Gastrocnemius medialis (tissue), 4 donors: ENCODE measurements around the gene NDOR1. TPM values are rescaled to one million over a fixed set of nuclear protein-coding genes. Genes with fewer than 3 reads are reported as not detected.

Source experiments
- ATAC-seq, 2 donors: fragments of 150-250 bp; one replicate each; pipeline ENCODE4 v1.9.1; 2016
- DNase-seq, 2 donors: peaks; one replicate each; pipeline ENCODE4 v3.0.0-alpha.2; 2019
- H3K27ac ChIP-seq, 4 donors: fragments of 200-600 bp; sonication (generic); 1 replicate in 1 of 4; 2 replicates in 3 of 4; pipeline ENCODE4 v1.5.1; 2016 to 2018; ENCODE audit warnings: mild to moderate bottlenecking in 2 of 4, moderate library complexity in 1 of 4
- H3K27me3 ChIP-seq, 3 donors: fragments of 200-600 bp; sonication (generic) in 2 of 3; 1 replicate in 1 of 3; 2 replicates in 2 of 3; pipeline versions ENCODE4 v1.5.1 to v1.6.0; 2016 to 2019; ENCODE audit warnings: mild to moderate bottlenecking in 1 of 3, moderate library complexity in 1 of 3
- H3K36me3 ChIP-seq, 2 donors: fragments of 200-600 bp; sonication (generic) in 1 of 2; one replicate each; pipeline ENCODE4 v1.5.1; 2017 to 2018
- H3K4me1 ChIP-seq, 2 donors: fragments of 200-600 bp; sonication (generic) in 1 of 2; one replicate each; pipeline ENCODE4 v1.5.1; 2016 to 2017; ENCODE audit warnings: mild to moderate bottlenecking in 2 of 2
- H3K4me3 ChIP-seq, 4 donors: fragments of 200-600 bp; sonication (generic) in 3 of 4; 1 replicate in 1 of 4; 2 replicates in 3 of 4; pipeline ENCODE4 v1.5.1; 2016 to 2019; ENCODE audit warnings: mild to moderate bottlenecking in 2 of 4
- H3K9me3 ChIP-seq, 3 donors: fragments of 200-600 bp; sonication (generic) in 2 of 3; 1 replicate in 1 of 3; 2 replicates in 2 of 3; pipeline ENCODE4 v1.5.1; 2016 to 2019
- CTCF ChIP-seq, 5 experiments: fragments of 450-650 bp in 3 of 5; fragments of 200-600 bp in 2 of 5; sonication (generic) in 2 of 5; IDR thresholded peaks in 4 of 5; conservative IDR thresholded peaks in 1 of 5; 1 replicate in 4 of 5; 2 replicates in 1 of 5; pipeline ENCODE4 v1.5.1; 2016 to 2019; ENCODE audit warnings: antibody characterized with exemption in 5 of 5, mild to moderate bottlenecking in 3 of 5, moderate library complexity in 3 of 5
- POLR2A ChIP-seq, 2 donors: fragments of 450-650 bp; IDR thresholded peaks; one replicate each; pipeline ENCODE4 v1.6.1; 2017; ENCODE audit warnings: antibody characterized with exemption in 2 of 2, mild to moderate bottlenecking in 2 of 2, moderate library complexity in 2 of 2
- in situ Hi-C, 4 donors: fragments of 200-750 bp; cut with MboI; loops; one replicate each; pipeline versions ENCODE4 v1.15.0 to v1.8.0; 2017; ENCODE audit warnings: low sequenced_read_pairs in 4 of 4
- intact Hi-C: fragments of 100-400 bp; cut with DNase I; formaldehyde crosslinking; loops from one replicate; pipeline ENCODE4 v1.15.1; 2023; ENCODE audit warnings: low total_unique reads
- total RNA-seq, 4 donors: library from RNA; depleted of rRNA; stranded (reverse); fragments of >200 nt; gene quantifications; one replicate each; pipeline versions ENCODE4 v1.1.0 to v1.2.3, GENCODE V29; 2016

The NDOR1 gene
- total RNA-seq, 4 donors from 2014 or later, result 2.4 to 5.0 (median 4.1) TPM

- DNase-seq (peak in 1 of 2 donors; percentile 47), ATAC-seq (peak; percentile 35 to 56)
- H3K36me3 ChIP-seq, result no peaks in the 10 kb centered on the region
- H3K27ac ChIP-seq, result peak overlapping the region; percentile 14 to 56 (median 34)
- intact Hi-C loops, result no loop called here
- peaks cover 9 to 21% of the 10 kb centered on the region in 2 donors for H3K4me1 ChIP-seq
- no peaks in the 10 kb centered on the region for H3K9me3 ChIP-seq
- in situ Hi-C loops, result loop anchor here in 1 of 4 donors (10.0 kb wide), 1 partner anchor 93 kb away; no protein-coding TSS in a partner anchor
- H3K4me3 ChIP-seq, result peak overlapping the region; percentile 39 to 47 (median 41)
- no peak for TF ChIP-seq CTCF (IDR thresholded peaks at IDR 0.05 in 4 of 5, conservative IDR thresholded peaks at IDR 0.05 in 1 of 5)
- no peak for TF ChIP-seq POLR2A (IDR thresholded peaks at IDR 0.05)
- no peaks in the 10 kb centered on the region for H3K27me3 ChIP-seq
Observed at GRCh38 chr9:137217276-137218211, 12.0 kb downstream of the NDOR1 start.

GRCh38 chr9:137218212-137218753 is 12.8 kb downstream of the NDOR1 start:
- Histone ChIP-seq H3K9me3 (no peaks in the 10 kb centered on the region), H3K27ac (peak overlapping the region in 1 of 4 donors; percentile 56), H3K36me3 (no peaks in the 10 kb centered on the region), H3K4me3 (no peak overlapping the region), H3K4me1 (peaks cover 9 to 26% of the 10 kb centered on the region in 2 donors), H3K27me3 (no peaks in the 10 kb centered on the region)
- in situ Hi-C loops, result loop anchor here in 1 of 4 donors (10.0 kb wide), 1 partner anchor 93 kb away; no protein-coding TSS in a partner anchor
- TF ChIP-seq POLR2A (IDR thresholded peaks at IDR 0.05) (no peak), CTCF (IDR thresholded peaks at IDR 0.05 in 4 of 5, conservative IDR thresholded peaks at IDR 0.05 in 1 of 5) (no peak)
- intact Hi-C loops, result no loop called here
- ATAC-seq (no peak), DNase-seq (no peak)

GRCh38 chr9:137218754-137219271 is 13.3 kb downstream of the NDOR1 start:
- Histone ChIP-seq H3K36me3 (no peaks in the 10 kb centered on the region), H3K27me3 (no peaks in the 10 kb centered on the region), H3K4me1 (peaks cover 10 to 26% of the 10 kb centered on the region in 2 donors), H3K9me3 (no peaks in the 10 kb centered on the region), H3K4me3 (no peak overlapping the region), H3K27ac (no peak overlapping the region)
- DNase-seq (no peak), ATAC-seq (no peak)
- intact Hi-C loops (no loop called here), in situ Hi-C loops (loop anchor here in 1 of 4 donors (10.0 kb wide), 1 partner anchor 94 kb away; no protein-coding TSS in a partner anchor)
- TF ChIP-seq POLR2A (IDR thresholded peaks at IDR 0.05) (no peak), CTCF (IDR thresholded peaks at IDR 0.05 in 4 of 5, conservative IDR thresholded peaks at IDR 0.05 in 1 of 5) (no peak)

GRCh38 chr9:137219757-137220316 is 14.3 kb downstream of the NDOR1 start:
- H3K4me1 ChIP-seq, result peaks cover 17 to 32% of the 10 kb centered on the region in 2 donors
- TF ChIP-seq POLR2A (IDR thresholded peaks at IDR 0.05) (no peak), CTCF (IDR thresholded peaks at IDR 0.05 in 4 of 5, conservative IDR thresholded peaks at IDR 0.05 in 1 of 5) (no peak)
- DNase-seq, result no peak
- H3K9me3 ChIP-seq, result no peaks in the 10 kb centered on the region
- ATAC-seq, result no peak
- H3K27me3 ChIP-seq, result no peaks in the 10 kb centered on the region
- no peaks in the 10 kb centered on the region for H3K36me3 ChIP-seq
- H3K4me3 ChIP-seq, result no peak overlapping the region
- intact Hi-C loops (loop anchor here (5.0 kb wide), 1 partner anchor 47 kb away; no protein-coding TSS in a partner anchor), in situ Hi-C loops (loop anchor here in 2 of 4 donors (10.0 kb wide), 1 partner anchor 95 kb away; no protein-coding TSS in a partner anchor)
- H3K27ac ChIP-seq, result no peak overlapping the region
